Breast epithelium (tissue), 3 donors: Measurements from ENCODE around the gene TSBP1.

Experiments
- POLR2A ChIP-seq: fragments of 450-650 bp; IDR thresholded peaks from one replicate; pipeline ENCODE4 v1.6.1; 2016; ENCODE audit warnings: antibody characterized with exemption, mild to moderate bottlenecking, moderate library complexity
- POLR2AphosphoS5 ChIP-seq, 3 donors: sonication (generic); formaldehyde crosslinking; IDR thresholded peaks; one replicate each; pipeline ENCODE4 v1.6.1; 2017; ENCODE audit warnings: antibody characterized with exemption in 3 of 3
- TF ChIP-seq, protein P1 (sequence below), 3 donors: fragments of 450-650 bp; IDR thresholded peaks; one replicate each; pipeline ENCODE4 v1.5.1; 2016 to 2017; ENCODE audit warnings: antibody characterized with exemption in 3 of 3, mild to moderate bottlenecking in 3 of 3, moderate library complexity in 3 of 3

DNA sequence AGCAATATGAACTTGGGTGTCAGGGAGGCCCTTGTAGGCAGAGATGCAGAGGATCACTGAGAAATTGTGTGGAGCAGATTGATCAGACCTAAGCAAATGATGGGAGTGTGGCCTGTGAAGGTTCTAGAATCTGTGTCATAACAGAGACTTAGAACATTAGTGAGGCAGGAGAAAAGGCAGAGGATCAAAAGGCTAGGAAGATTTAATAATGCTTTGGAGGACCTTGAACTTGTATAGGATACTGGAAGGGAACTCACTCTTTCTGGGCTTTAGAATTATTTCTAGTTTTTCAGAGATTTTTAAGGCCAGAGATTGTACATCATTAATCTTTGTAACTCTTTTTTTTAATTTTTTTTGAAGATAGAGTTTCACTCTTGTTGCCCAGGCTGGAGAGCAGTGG is at the start of gene TSBP1:
- TF ChIP-seq, protein P1, sequence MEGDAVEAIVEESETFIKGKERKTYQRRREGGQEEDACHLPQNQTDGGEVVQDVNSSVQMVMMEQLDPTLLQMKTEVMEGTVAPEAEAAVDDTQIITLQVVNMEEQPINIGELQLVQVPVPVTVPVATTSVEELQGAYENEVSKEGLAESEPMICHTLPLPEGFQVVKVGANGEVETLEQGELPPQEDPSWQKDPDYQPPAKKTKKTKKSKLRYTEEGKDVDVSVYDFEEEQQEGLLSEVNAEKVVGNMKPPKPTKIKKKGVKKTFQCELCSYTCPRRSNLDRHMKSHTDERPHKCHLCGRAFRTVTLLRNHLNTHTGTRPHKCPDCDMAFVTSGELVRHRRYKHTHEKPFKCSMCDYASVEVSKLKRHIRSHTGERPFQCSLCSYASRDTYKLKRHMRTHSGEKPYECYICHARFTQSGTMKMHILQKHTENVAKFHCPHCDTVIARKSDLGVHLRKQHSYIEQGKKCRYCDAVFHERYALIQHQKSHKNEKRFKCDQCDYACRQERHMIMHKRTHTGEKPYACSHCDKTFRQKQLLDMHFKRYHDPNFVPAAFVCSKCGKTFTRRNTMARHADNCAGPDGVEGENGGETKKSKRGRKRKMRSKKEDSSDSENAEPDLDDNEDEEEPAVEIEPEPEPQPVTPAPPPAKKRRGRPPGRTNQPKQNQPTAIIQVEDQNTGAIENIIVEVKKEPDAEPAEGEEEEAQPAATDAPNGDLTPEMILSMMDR (IDR thresholded peaks at IDR 0.05) = no peak
- TF ChIP-seq POLR2A (no peak), POLR2AphosphoS5 (IDR thresholded peaks at IDR 0.05) (no peak)
